Ascending aorta (tissue), 2 donors: Measurements from ENCODE around the gene IRAK3. TPM values are rescaled to one million over a fixed set of nuclear protein-coding genes. Genes with fewer than 3 reads are reported as not detected.

Source experiments
- DNase-seq, 2 donors: peaks; one replicate each; pipeline ENCODE4 v3.0.0-alpha.2; 2019; ENCODE audit warnings: low spot score in 2 of 2
- H3K27ac ChIP-seq, 2 donors: fragments of 200-600 bp; sonication (generic); one replicate each; pipeline ENCODE4 v1.5.1; 2016 to 2017; ENCODE audit warnings: mild to moderate bottlenecking in 1 of 2
- H3K27me3 ChIP-seq: fragments of 200-600 bp; sonication (generic); one replicate; pipeline ENCODE4 v1.5.1; 2017
- H3K36me3 ChIP-seq, 2 donors: fragments of 200-600 bp; sonication (generic); one replicate each; pipeline ENCODE4 v1.5.1; 2016
- H3K4me1 ChIP-seq, 2 donors: fragments of 200-600 bp; sonication (generic); one replicate each; pipeline ENCODE4 v1.5.1; 2016 to 2017; ENCODE audit warnings: mild to moderate bottlenecking in 1 of 2
- H3K4me3 ChIP-seq, 2 donors: fragments of 200-600 bp; sonication (generic); one replicate each; pipeline ENCODE4 v1.5.1; 2016 to 2017; ENCODE audit warnings: mild to moderate bottlenecking in 1 of 2
- H3K9me3 ChIP-seq, 2 donors: fragments of 200-600 bp; sonication (generic); one replicate each; pipeline ENCODE4 v1.5.1; 2016
- intact Hi-C: fragments of 100-400 bp; cut with DNase I; formaldehyde crosslinking; loops from one replicate; pipeline ENCODE4 v1.15.1; 2023
- total RNA-seq: library from RNA; depleted of rRNA; stranded (reverse); fragments of >200 nt; gene quantifications from one replicate; pipeline ENCODE4 v1.1.0, GENCODE V29; 2016
- TF ChIP-seq, protein P1 (sequence below), 3 experiments: fragments of 200-600 bp in 2 of 3; fragments of 450-650 bp in 1 of 3; sonication (generic) in 2 of 3; IDR thresholded peaks; one replicate each; pipeline ENCODE4 v1.5.1; 2016 to 2019; ENCODE audit warnings: antibody characterized with exemption in 3 of 3, mild to moderate bottlenecking in 1 of 3, moderate library complexity in 1 of 3

Gene IRAK3
- total RNA-seq, 1 donor from 2014 or later, result 35.9 TPM

DNA sequence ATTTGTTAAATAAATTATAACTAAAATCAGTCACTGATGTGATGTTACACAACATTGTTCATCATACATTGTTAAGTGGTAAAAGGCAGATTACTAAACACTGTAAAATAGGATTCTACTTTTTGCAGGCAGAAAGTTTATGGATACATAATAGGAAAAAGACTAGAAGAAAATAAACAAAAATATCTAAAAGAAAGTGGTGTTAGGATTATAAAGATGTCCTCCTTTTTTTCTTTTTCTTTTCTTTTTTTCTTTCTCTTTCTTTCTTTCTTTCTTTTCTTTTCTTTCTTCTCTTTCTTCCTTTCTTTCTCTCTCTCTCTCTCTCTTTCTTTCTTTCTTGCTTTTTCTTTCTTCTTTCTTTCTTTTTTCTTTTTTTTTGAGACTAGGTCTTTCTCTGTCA lies 73.7 kb downstream of the IRAK3 start:
- Histone ChIP-seq H3K4me1 (no peaks in the 10 kb centered on the region), H3K27ac (no peak overlapping the region), H3K27me3 (no peaks in the 10 kb centered on the region), H3K9me3 (no peaks in the 10 kb centered on the region), H3K36me3 (no peaks in the 10 kb centered on the region), H3K4me3 (no peak overlapping the region)
- intact Hi-C loops, result no loop called here
- TF ChIP-seq, protein P1, sequence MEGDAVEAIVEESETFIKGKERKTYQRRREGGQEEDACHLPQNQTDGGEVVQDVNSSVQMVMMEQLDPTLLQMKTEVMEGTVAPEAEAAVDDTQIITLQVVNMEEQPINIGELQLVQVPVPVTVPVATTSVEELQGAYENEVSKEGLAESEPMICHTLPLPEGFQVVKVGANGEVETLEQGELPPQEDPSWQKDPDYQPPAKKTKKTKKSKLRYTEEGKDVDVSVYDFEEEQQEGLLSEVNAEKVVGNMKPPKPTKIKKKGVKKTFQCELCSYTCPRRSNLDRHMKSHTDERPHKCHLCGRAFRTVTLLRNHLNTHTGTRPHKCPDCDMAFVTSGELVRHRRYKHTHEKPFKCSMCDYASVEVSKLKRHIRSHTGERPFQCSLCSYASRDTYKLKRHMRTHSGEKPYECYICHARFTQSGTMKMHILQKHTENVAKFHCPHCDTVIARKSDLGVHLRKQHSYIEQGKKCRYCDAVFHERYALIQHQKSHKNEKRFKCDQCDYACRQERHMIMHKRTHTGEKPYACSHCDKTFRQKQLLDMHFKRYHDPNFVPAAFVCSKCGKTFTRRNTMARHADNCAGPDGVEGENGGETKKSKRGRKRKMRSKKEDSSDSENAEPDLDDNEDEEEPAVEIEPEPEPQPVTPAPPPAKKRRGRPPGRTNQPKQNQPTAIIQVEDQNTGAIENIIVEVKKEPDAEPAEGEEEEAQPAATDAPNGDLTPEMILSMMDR (IDR thresholded peaks at IDR 0.05), result no peak
- DNase-seq, result no peak

DNA sequence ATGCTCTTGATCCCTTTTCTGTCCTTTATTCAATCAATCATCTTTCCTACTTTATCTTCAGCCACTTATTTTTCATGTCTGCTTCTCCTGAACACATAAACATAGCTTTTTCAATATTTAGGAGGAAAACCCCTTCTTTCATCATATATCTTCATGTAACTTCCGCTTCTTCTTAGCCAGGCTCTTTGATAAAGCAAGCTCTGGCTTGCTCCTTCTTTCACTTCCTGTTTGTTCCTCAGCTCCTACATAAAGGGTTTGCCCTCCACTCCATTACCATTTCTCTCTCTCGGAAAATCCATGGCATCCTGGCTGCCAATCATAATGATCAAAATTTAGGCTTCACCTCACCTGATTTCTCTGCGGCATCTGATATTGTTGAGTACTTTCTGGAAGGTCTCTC lies 79.5 kb downstream of the IRAK3 start:
- TF ChIP-seq, protein P1 (IDR thresholded peaks at IDR 0.05), result no peak
- intact Hi-C loops, result loop anchor here (5.0 kb wide), 1 partner anchor 424 kb away; no protein-coding TSS in a partner anchor
- no peaks in the 10 kb centered on the region for H3K36me3 ChIP-seq
- H3K4me3 ChIP-seq, result no peak overlapping the region
- no peaks in the 10 kb centered on the region for H3K9me3 ChIP-seq
- DNase-seq, result no peak
- H3K4me1 ChIP-seq, result no peaks in the 10 kb centered on the region
- H3K27me3 ChIP-seq, result no peaks in the 10 kb centered on the region
- no peak overlapping the region for H3K27ac ChIP-seq

DNA sequence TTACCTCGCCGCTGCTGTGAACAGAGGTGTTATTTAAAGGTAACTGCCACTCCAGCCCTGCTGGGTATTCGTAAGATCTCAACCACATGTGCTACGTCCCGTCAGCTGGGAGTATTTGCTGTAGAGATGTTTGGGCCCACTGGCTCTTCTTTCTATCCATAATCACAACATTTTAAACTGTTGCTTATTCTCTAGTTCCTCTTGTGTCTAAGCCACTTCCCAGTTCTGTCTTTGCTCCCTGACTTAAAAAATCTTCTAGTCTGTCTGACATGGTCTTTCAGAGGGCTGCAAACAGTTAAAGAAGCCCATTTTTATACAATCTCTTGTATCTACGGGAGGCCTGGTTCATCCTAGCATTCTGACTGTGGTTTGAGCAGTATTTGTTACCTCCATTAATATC lies 80.1 kb downstream of the IRAK3 start:
- no peak for DNase-seq
- no peaks in the 10 kb centered on the region for H3K36me3 ChIP-seq
- no peaks in the 10 kb centered on the region for H3K27me3 ChIP-seq
- no peak overlapping the region for H3K27ac ChIP-seq
- TF ChIP-seq, protein P1 (IDR thresholded peaks at IDR 0.05), result no peak
- no peaks in the 10 kb centered on the region for H3K9me3 ChIP-seq
- no peaks in the 10 kb centered on the region for H3K4me1 ChIP-seq
- intact Hi-C loops, result loop anchor here (5.0 kb wide), 1 partner anchor 423 kb away; no protein-coding TSS in a partner anchor
- no peak overlapping the region for H3K4me3 ChIP-seq

DNA sequence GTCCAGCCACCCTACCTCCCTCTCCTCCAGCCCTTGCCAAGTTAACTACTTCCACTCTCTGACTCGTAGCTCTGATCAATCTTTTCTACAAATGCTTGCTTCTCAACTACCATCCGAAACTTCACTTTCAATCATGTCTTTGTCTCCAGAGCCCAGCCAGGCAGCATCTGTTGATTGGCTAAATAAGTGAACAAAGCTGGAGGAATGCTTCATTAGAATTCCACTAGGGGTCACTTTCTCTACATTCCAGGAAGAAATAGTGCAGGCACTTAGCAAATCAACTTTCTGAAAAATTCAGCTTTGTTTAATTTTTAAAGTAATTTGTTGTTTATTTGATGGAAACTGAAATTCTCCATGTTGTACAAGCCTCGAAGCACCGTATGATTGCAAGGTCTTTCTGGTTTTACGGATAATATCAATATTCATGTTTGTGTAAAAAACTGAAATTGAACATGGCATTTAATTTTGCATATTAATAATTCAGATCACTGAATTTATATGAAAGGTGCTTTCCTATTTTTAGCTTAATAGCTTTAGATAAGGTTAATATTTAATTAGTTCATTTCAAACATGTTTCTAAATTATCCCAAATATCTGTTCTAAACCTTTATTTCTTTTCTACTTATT lies 80.9 kb downstream of the IRAK3 start:
- intact Hi-C loops, result loop anchor here (5.0 kb wide), 1 partner anchor 422 kb away; no protein-coding TSS in a partner anchor
- no peak for DNase-seq
- Histone ChIP-seq H3K9me3 (no peaks in the 10 kb centered on the region), H3K4me1 (no peaks in the 10 kb centered on the region), H3K36me3 (no peaks in the 10 kb centered on the region), H3K27ac (no peak overlapping the region), H3K4me3 (no peak overlapping the region), H3K27me3 (no peaks in the 10 kb centered on the region)
- TF ChIP-seq, protein P1 (IDR thresholded peaks at IDR 0.05), result peak in 2 of 3 experiments; percentile 38 to 70

DNA sequence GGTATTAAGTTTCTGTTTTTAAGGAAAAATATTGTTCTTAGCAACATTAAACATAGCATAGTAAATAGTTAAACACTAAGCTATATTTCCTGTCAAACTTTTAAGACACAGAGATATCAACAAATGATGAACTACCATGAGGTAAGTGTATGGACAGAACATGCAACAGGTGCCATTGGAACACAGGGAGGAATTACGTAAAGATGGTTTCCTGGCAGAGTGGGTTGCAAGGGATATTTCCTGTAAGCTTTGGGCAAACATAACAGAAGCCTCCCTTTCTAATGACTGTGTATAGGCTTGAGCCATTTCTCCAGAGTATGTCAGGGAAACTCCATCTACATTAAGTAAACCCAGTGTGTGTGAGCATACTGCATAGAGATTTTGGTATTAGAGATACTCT lies 81.6 kb downstream of the IRAK3 start:
- Histone ChIP-seq H3K9me3 (no peaks in the 10 kb centered on the region), H3K27me3 (no peaks in the 10 kb centered on the region), H3K36me3 (no peaks in the 10 kb centered on the region), H3K4me1 (no peaks in the 10 kb centered on the region), H3K4me3 (no peak overlapping the region), H3K27ac (no peak overlapping the region)
- TF ChIP-seq, protein P1 (IDR thresholded peaks at IDR 0.05), result no peak
- intact Hi-C loops, result no loop called here
- no peak for DNase-seq
